H1 (cell line): ENCODE measurements around the gene TOMM6.

Source experiments
- ATF2 ChIP-seq: IDR thresholded peaks from 2 replicates; pipeline ENCODE4 v1.6.1; 2012; ENCODE audit warnings: low read length, inconsistent platforms
- CREB1 ChIP-seq: IDR thresholded peaks from 2 replicates; pipeline ENCODE4 v1.6.1; 2012; ENCODE audit warnings: inconsistent platforms
- CTCF ChIP-seq, 3 experiments: IDR thresholded peaks; 1 replicate in 2 of 3; 2 replicates in 1 of 3; pipeline versions ENCODE4 v1.5.1 to v1.6.1; 2011; ENCODE audit warnings: low read length in 3 of 3, mild to moderate bottlenecking in 3 of 3, inconsistent platforms in 2 of 3, low read depth in 1 of 3, moderate library complexity in 1 of 3; ENCODE audit not compliant: insufficient read depth in 1 of 3; ENCODE audit errors: control extremely low read depth in 1 of 3
- EP300 ChIP-seq, 2 experiments: IDR thresholded peaks; 1 replicate in 1 of 2; 2 replicates in 1 of 2; pipeline ENCODE4 v1.6.1; 2011 to 2012; ENCODE audit warnings: low read depth in 2 of 2, low read length in 2 of 2, mild to moderate bottlenecking in 2 of 2, borderline replicate concordance in 1 of 2, inconsistent platforms in 1 of 2, moderate library complexity in 1 of 2
- EZH2 ChIP-seq: fragments of 200-600 bp; sonication (generic); IDR thresholded peaks from 2 replicates; pipeline ENCODE4 v1.7.1; 2012; ENCODE audit warnings: low read depth, mild to moderate bottlenecking, moderate library complexity, low read length, inconsistent platforms; ENCODE audit not compliant: severe bottlenecking
- HDAC2 ChIP-seq, 2 experiments: fragments of 300-600 bp in 1 of 2; sonication (generic) in 1 of 2; IDR thresholded peaks; 2 replicates each; pipeline ENCODE4 v1.6.1; 2011 to 2012; ENCODE audit warnings: low read depth in 2 of 2, low read length in 2 of 2, mild to moderate bottlenecking in 2 of 2, moderate library complexity in 2 of 2, borderline replicate concordance in 1 of 2, inconsistent platforms in 1 of 2
- JUN ChIP-seq: IDR thresholded peaks from 2 replicates; pipeline ENCODE4 v1.6.1; 2011; ENCODE audit warnings: low read depth, mild to moderate bottlenecking, improper control_type of control experiment, low read length
- JUND ChIP-seq: IDR thresholded peaks from 2 replicates; pipeline ENCODE4 v1.6.1; 2011; ENCODE audit warnings: mild to moderate bottlenecking, improper control_type of control experiment, low read length
- POLR2A ChIP-seq, 2 experiments: IDR thresholded peaks; 1 replicate in 1 of 2; 2 replicates in 1 of 2; pipeline ENCODE4 v1.6.1; 2011; ENCODE audit warnings: low read depth in 2 of 2, low read length in 2 of 2, mild to moderate bottlenecking in 2 of 2; ENCODE audit errors: control extremely low read depth in 1 of 2
- RAD21 ChIP-seq, 2 experiments: IDR thresholded peaks in 1 of 2; conservative IDR thresholded peaks in 1 of 2; 2 replicates each; pipeline ENCODE4 v1.6.1; 2011; ENCODE audit warnings: low read depth in 2 of 2, low read length in 2 of 2, improper control_type of control experiment in 1 of 2, inconsistent platforms in 1 of 2, mild to moderate bottlenecking in 1 of 2, moderate library complexity in 1 of 2
- SAP30 ChIP-seq: fragments of 300-600 bp; sonication (generic); IDR thresholded peaks from 2 replicates; pipeline ENCODE4 v1.7.1; 2012; ENCODE audit warnings: low read length, moderate library complexity, mild to moderate bottlenecking, inconsistent platforms; ENCODE audit not compliant: insufficient read depth, insufficient replicate concordance
- SIRT6 ChIP-seq: IDR thresholded peaks from one replicate; pipeline ENCODE4 v1.7.1; 2012; ENCODE audit warnings: low read length, inconsistent platforms
- SP4 ChIP-seq: IDR thresholded peaks from 2 replicates; pipeline ENCODE4 v1.6.1; 2012; ENCODE audit warnings: low read length, inconsistent platforms
- ZNF274 ChIP-seq: IDR thresholded peaks from 2 replicates; pipeline ENCODE4 v1.7.0; 2012; ENCODE audit warnings: low read length, borderline replicate concordance; ENCODE audit errors: extremely low read depth

- TF ChIP-seq HDAC2 (IDR thresholded peaks at IDR 0.05; ENCODE audit: borderline replicate concordance in 1 of 2, low read depth in 2 of 2, low read length in 2 of 2) (no peak), CTCF (IDR thresholded peaks at IDR 0.05; ENCODE audit: control extremely low read depth in 1 of 3, insufficient read depth in 1 of 3, low read depth in 1 of 3, low read length in 3 of 3) (no peak), CREB1 (no peak), SAP30 (no peak), POLR2A (IDR thresholded peaks at IDR 0.05; ENCODE audit: control extremely low read depth in 1 of 2, low read depth in 2 of 2, low read length in 2 of 2) (no peak), ATF2 (no peak), SIRT6 (no peak), JUND (no peak), ZNF274 (no peak), RAD21 (IDR thresholded peaks at IDR 0.05 in 1 of 2, conservative IDR thresholded peaks at IDR 0.05 in 1 of 2; ENCODE audit: low read depth in 2 of 2, low read length in 2 of 2) (no peak), EP300 (IDR thresholded peaks at IDR 0.05; ENCODE audit: borderline replicate concordance in 1 of 2, low read depth in 2 of 2, low read length in 2 of 2) (no peak), EZH2 (no peak), JUN (no peak), SP4 (no peak)
Measured at GRCh38 chr6:41789390-41789724, 1.9 kb downstream of the TOMM6 start.
